ENCODE results near the gene HOXB3. TPM values are rescaled to one million over a fixed set of nuclear protein-coding genes. Genes with fewer than 3 reads are reported as not detected.

Gene HOXB3
- total and polyA plus RNA-seq, 2 of the 4 experiments (the other 2 are of a cell fraction): 6.3 to 59.6 TPM

DNA sequence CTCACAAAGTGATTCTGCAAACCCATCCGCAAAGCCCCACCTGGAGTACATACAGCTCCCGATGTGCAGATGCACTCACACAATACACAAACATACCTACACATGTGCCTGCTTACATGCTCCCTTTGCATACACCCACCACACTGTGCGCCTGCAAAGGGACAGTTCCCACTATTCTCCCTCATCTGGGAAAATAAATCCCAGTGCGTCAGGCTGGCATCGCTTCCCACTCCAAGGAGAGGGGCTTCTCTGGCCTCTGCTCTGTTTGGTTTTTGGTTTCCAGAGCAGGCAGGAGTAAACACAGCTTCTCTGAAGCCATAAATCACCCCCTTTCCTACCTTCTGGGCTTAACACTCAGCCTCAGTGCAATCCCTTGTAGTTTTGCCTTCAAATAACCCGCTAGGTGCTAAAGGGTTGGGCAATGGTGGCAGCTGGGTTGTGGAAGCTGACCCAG lies 26.6 kb downstream of the HOXB3 start:
- Histone ChIP-seq H2BK5ac (ENCODE audit: low read depth, low read length, poor library complexity, severe bottlenecking) (peak overlapping the region; percentile 80), H3K9me3 (ENCODE audit: control insufficient read depth, insufficient read depth, low read length) (no peaks in the 10 kb centered on the region), H4K91ac (ENCODE audit: insufficient read depth, low read depth, low read length) (peak overlapping the region; percentile 42), H3K4ac (ENCODE audit: low read depth, low read length) (peak overlapping the region; percentile 91), H3K4me2 (ENCODE audit: low read depth, low read length) (peak overlapping the region; percentile 88), H3K9ac (ENCODE audit: low read depth, low read length) (peak overlapping the region; percentile 78), H4K8ac (ENCODE audit: low read depth in 2 of 2, low read length in 2 of 2) (peak overlapping the region; percentile 38 to 73; a peak in 2 of 4 replicates), H2BK120ac (ENCODE audit: low read depth, low read length) (peak overlapping the region; percentile 29), H2AK9ac (replicated peaks; ENCODE audit: low read depth, low read length, poor library complexity) (peak overlapping the region; percentile 88), H3K18ac (ENCODE audit: low read depth, low read length) (peak overlapping the region; percentile 81), H3K27ac (ENCODE audit: insufficient read depth, low read length) (peak overlapping the region; percentile 93), H2BK20ac (ENCODE audit: low read depth, low read length) (peak overlapping the region; percentile 3; the same call in 1 of the 2 replicates), H3K4me1 (ENCODE audit: control insufficient read depth, insufficient read depth, low read length) (peaks cover 80% of the 10 kb centered on the region), H2BK15ac (ENCODE audit: low read depth, low read length) (peak overlapping the region; percentile 6; the same call in 1 of the 3 replicates), H3K14ac (replicated peaks; ENCODE audit: low read depth, low read length) (peak overlapping the region; percentile 91), H3K27me3 (ENCODE audit: control insufficient read depth, insufficient read depth, low read length) (no peaks in the 10 kb centered on the region), H2AK5ac (ENCODE audit: low read depth, low read length) (peak overlapping the region; percentile 46; the same call in 1 of the 2 replicates), H3K23ac (ENCODE audit: low read depth, low read length) (peak overlapping the region; percentile 96), H2AFZ (replicated peaks; ENCODE audit: low read length, poor library complexity) (no peak overlapping the region), H3K9me1 (ENCODE audit: insufficient read depth, low read length) (peaks cover 23% of the 10 kb centered on the region), H3K36me3 (ENCODE audit: control insufficient read depth, insufficient read depth, low read length) (peaks cover 39% of the 10 kb centered on the region; the same call in 1 of the 2 replicates), H4K20me1 (ENCODE audit: insufficient read depth, low read length) (peaks cover 32% of the 10 kb centered on the region), H3K4me3 (ENCODE audit: insufficient read depth, low read depth, low read length) (peak overlapping the region; percentile 46), H4K5ac (ENCODE audit: low read depth, low read length) (peak overlapping the region; percentile 86), H3K56ac (ENCODE audit: extremely low read depth, insufficient read depth, low read length) (peak overlapping the region; percentile 67; the same call in 1 of the 2 replicates), H3K79me1 (ENCODE audit: low read depth in 1 of 2, low read length in 2 of 2) (peaks cover 0 to 24% of the 10 kb centered on the region in 2 experiments; a peak in 2 of 4 replicates)
- ChIA-PET CTCF (interaction anchor here (0.6 to 1.4 kb wide), 2 partner anchors 70 to 677 kb away, joined by 3 to 6 read pairs; no protein-coding TSS in a partner anchor), POLR2A (ENCODE audit: unreplicated experiment) (interaction anchor here (0.5 to 0.9 kb wide), 4 partner anchors 13 to 437 kb away, joined by 3 to 9 read pairs (median 3); no protein-coding TSS in a partner anchor)
- dilution Hi-C loops (cut with HindIII; ENCODE audit: low sequenced_read_pairs, unreplicated experiment): no loop called here
- intact Hi-C loops (cut with micrococcal nuclease): no loop called here
- WGBS, 2 experiments (ENCODE audit: extremely low coverage in 2 of 2, insufficient read length in 1 of 2): 18% methylated on average over 3 of the region's 6 CpGs; no CpG with 5 or more reads in 1 of the 2 experiments
- no peak for TF ChIP-seq ELK1 (IDR thresholded peaks at IDR 0.05; ENCODE audit: borderline replicate concordance, low read depth, low read length)
- TF ChIP-seq MAFK (IDR thresholded peaks at IDR 0.05; ENCODE audit: low read depth, low read length): no peak
- peak; percentile 29; the same call in 1 of the 2 replicates for TF ChIP-seq MXI1 (IDR thresholded peaks at IDR 0.05; ENCODE audit: borderline replicate concordance, low read depth, low read length)
- TF ChIP-seq CEBPB (IDR thresholded peaks at IDR 0.05; ENCODE audit: low read depth, low read length): peak; percentile 43; the same call in 1 of the 2 replicates
- no TSS peak for BruUV-seq (replicated peaks)
- DNase-seq (peak; percentile 72), ATAC-seq (ENCODE audit: low read depth) (no peak)
- in situ Hi-C loops (cut with MboI; ENCODE audit: low sequenced_read_pairs): no loop called here
